ENCODE results near the gene CD44. TPM values are rescaled to one million over a fixed set of nuclear protein-coding genes. Genes with fewer than 3 reads are reported as not detected.

The CD44 gene
- total and polyA plus RNA-seq, 10 of the 15 experiments (the other 5 are each of a cell fraction or from before 2014, with no cell fraction given), result 57.1 to 293 (median 120) TPM

GRCh38 chr11:35126879-35127581 is 11.9 kb upstream of the CD44 start (continued):
- TF ChIP-seq RELB (IDR thresholded peaks at IDR 0.05; ENCODE audit: low read depth) (peak; percentile 24; the same call in 1 of the 2 replicates), NR2F1 (conservative IDR thresholded peaks at IDR 0.05) (peak; percentile 49; the same call in 1 of the 2 replicates), YY1 (IDR thresholded peaks at IDR 0.05; ENCODE audit: low read depth, low read length) (0 out of 2 replicates have a peak, but pooled peaks have one; percentile 20), POU2F2 (IDR thresholded peaks at IDR 0.05; ENCODE audit: borderline replicate concordance, low read depth, low read length) (0 out of 3 replicates have a peak, but pooled peaks have one; percentile 1), NFIC (IDR thresholded peaks at IDR 0.05; ENCODE audit: low read depth, low read length) (peak; percentile 15), PML (IDR thresholded peaks at IDR 0.05; ENCODE audit: low read length) (peak; percentile 22; the same call in 1 of the 2 replicates), NKRF (conservative IDR thresholded peaks at IDR 0.05) (no peak), TCF3 (IDR thresholded peaks at IDR 0.05; ENCODE audit: borderline replicate concordance, insufficient read depth, low read depth, low read length) (0 out of 2 replicates have a peak, but pooled peaks have one; percentile 21), STAT3 (IDR thresholded peaks at IDR 0.05; ENCODE audit: low read depth, low read length) (no peak), GATAD2B (conservative IDR thresholded peaks at IDR 0.05; ENCODE audit: low read depth) (0 out of 2 replicates have a peak, but pooled peaks have one; percentile 19)

Data from GM12878 (cell line).